OCI-M2 (cell line): ENCODE measurements around the gene AIM2.
"Not testable (repeated sequence)": the region's sequence is repeated elsewhere in the genome, so short reads cannot be mapped to it uniquely, and the experiment has no call there.

ENCODE experiments used
- DNase-seq: peaks from one replicate; lab custom pipeline; 2025; ENCODE audit not compliant: unreplicated experiment; lab: John Stamatoyannopoulos, UW

Gene AIM2

DNA sequence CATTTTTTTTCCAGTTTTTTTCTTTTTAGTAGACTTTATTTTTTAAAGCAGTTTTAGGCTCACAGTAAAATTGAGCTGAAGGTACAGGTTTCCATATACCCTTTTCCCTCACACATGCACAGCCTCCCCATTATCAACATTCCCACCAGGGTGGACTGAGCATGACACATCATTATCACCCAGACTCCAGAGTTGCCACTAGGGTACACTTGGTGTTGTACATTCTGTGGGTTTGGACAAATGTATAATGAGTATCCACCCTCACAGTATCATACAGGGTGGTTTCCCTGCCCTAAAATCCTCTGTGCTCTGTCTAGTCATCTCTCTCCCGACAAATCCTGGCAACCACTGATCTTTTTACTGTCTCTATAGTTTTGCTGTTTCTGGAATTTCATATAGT, 3.0 kb upstream of the AIM2 start:
- no peak for DNase-seq

DNA sequence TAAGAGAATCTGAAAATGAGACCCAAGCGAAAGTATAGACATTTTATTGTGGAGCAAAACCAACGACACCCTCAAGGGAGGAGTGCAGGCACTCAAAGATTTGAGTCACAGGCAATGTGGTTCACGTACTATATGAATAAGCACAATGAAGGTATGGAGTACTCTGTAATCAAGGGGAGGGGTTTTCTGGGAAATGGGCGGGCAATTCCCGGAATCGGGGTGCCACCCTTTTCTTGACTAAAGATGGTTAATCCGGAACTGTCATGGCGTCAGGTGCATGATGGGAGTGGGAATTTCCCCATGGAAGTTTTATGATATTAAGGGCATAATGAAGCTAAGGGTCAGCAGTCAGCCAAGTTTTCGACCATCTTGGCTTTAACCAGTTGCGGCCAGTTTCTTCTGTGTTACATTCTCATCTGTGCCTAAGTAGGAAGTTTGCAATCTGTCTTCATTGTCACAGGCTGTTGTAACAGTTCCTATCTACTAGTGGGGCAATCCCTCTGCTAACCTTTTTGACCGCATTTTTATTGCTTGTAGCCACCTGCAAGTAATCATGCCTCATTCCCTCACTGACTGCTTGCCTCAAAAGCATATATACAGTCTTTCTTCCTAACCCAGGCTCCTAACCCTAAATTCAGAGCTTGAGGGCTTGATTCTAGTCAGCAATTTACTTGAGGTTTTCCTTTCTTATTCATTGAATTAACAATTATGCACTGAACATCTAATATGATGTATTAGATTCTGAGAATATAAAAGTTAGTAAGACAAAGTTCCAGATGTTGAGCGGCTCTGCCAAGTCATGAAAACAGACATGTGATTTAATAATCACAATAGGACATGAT, 775 bp upstream of the AIM2 start:
- DNase-seq = no peak

DNA sequence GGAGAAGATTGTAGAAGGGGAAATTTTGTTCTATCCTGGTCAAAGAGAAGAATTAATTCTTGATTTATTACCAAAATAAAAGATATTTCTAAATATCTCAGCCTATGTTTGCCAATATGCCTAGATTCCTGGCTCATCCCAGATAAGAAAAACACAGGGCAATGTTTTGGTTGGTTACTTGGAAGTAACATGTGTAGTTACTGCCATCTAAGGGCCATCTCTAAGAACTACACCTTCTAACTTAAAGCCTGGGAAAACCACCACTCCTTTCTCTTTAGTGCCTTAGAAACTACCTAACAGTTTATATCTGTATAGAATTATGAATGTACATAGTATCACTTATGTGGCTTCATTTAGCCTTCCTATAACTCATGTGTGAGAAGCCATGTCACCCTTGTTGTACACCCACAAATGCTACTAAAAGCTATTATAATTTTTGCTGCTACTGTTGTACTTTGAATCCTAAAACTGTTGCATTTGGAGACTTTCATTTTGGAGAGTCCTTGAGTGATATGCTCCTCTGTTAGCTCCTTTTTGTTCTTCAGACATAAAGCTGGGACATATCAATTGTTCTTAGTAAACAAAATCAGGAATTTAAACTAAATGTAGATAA, 4.5 kb downstream of the AIM2 start:
- DNase-seq = peak; percentile 23

DNA sequence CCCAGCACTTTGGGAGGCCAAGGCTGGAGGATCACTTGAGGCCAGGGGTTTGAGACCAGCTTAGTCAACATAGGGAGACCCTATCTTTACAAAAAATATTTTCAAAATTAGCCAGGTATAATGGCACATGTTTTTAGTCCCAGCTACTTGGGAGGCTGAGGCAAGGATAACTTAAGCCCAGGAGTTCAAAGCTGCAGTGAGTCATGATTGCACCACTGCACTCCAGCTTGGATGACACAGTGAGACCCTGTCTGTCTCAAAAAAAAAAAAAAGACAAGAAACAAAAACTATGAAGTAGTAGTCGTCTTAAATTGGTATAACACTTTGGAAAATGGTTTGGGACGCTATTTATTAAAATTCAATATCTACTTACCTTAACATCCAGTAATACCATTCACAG, 7.7 kb downstream of the AIM2 start:
- DNase-seq = no peak

DNA sequence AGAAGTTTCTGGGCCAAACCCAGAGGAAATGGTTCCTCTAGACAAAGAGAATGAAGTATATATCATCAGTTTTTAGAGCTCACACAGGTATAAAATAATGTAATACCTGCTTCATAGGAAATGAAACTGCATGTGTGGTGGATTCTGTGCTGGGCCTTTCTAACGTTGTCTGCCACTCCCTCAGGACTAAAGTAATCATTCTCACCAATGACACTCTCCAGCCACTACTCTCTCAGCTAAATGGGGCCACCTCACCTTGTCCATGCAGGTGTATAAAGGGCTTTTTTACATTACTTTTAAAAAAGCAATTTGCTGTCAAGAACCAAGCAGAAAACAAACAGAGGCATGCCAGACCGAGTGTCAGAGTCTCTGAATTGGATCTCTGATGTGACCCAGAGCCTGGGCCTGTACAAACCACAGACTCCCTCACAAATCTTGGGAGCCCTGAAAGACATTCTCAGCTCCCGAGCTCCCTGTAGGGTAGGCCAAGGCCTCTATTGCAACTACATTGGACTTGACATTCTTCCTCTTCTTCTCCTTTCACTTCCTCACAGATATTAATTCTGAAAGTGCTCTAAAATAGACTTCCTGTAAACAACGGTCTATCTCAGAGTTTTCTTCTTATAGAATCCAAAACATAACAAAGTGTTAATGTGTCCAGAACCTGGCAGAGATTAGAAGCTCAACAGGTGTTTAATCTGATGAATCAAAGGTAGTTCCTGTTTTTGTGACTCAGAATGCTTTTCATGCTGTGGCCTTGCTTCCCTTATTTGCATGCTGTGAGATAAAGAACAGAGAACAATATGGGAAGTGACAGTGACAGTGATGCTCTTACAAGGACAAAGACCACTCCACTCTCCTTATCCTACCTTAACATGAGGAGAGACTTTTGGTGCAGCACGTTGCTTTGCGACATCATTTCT, 8.6 kb downstream of the AIM2 start:
- no peak for DNase-seq

DNA sequence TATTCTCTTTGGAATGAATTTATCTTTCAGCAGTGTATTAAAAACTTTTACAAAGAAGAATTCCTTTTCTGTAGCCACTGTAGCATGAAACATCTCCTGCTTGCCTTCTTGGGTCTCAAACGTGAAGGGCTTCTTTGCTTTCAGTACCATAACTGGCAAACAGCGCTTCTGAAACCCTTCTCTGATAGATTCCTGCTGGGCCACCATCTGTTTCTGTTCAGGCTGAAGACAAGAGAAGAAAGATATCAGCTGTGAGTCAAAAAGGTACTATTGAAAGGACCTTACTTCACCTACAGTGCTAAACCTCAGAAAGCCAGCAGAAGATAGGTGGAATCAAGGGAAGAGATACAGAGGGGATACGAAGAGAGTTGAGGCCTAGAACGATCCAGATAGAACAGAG, 10.5 kb downstream of the AIM2 start:
- DNase-seq = no peak

DNA sequence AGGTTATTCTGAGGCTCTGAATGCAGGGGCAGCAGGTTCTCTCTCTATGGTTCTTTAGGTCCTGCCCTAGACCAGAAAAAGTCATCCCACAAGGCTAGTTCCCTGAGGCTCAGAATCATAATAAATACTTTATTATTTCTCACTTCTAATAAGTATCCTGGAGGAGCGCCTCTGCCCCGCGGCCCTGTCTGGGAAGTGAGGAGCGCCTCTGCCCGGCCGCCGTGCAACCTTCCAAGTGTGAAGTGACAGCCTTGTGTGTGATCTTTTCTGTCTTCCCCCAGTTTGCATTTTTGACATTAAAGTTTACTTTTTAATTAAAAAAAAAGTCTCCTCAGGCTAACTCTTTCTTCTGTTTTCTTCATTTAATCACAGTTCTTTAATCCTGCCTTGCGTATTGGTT, 11.5 kb downstream of the AIM2 start:
- DNase-seq = no peak

DNA sequence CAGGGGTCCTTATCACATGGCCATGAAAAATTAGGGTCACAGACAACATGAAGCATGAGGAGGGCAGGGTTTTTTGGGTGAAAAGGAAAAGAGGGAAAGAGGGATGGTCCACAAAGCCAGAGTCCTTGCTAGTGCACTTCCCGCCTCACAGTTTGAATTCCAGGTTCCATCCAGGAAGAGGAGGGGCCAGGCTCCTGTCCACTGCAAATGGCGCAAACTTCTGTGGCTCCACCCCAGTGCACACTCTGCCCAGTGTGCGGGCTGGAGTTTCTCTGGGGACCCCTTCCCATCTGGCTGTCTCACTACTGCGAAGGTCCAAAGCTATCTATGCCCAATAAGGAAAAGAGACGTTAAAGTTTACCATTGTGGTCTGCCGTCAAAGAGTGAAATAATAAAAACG, 17.8 kb downstream of the AIM2 start:
- DNase-seq = no peak

DNA sequence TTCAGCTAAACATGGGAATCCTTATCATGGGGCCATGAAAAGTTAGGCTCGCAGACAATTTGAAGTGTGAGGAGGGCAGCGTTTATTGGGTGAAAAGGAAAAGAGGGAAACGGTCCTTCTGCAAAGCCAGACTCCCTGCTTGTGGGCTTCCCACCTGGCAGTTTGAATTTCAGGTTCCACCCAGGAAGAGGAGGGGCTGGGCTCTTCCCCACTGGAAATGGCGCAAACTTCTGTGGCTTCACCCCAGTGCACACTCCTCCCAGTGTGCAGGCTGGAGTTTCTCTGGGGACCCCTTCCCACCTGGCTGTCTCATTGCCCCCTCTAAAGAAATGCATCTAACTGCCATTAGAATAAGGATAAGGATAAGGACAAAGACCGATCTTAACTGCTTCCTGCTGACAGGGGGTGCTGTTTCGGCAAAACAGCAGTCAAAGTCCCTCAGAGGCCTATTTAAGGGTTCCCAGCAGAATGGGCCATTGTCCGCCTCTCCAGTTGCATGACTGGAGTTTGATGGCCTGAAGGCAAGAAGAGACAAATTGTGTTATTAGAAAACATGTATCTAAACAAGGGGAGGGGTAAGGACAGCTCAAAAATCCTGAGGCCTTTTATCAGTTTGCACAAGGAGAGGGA, 20.4 kb downstream of the AIM2 start:
- DNase-seq = no peak

DNA sequence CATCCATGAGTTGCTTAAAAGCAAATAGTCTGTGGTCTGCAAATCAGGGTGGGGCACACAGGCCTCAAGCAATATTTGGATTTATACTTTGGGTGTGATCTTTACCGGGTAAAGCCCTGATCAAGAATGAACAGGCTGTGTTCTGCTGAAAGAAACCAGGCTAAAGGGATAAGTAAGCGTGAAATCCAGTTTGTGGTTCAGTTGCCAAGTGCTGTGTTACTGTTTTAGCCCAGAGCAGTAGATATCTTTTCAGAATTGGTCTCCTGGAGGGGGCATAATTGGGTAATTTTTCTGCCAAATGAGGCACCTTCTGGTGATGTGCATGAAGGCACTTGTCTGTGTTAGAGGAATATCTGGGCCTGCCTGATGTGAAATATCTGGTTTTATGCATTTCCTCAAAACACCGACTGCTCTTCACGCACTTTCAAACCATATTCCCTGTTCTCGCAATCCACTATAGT, 21.4 kb downstream of the AIM2 start:
- no peak for DNase-seq

DNA sequence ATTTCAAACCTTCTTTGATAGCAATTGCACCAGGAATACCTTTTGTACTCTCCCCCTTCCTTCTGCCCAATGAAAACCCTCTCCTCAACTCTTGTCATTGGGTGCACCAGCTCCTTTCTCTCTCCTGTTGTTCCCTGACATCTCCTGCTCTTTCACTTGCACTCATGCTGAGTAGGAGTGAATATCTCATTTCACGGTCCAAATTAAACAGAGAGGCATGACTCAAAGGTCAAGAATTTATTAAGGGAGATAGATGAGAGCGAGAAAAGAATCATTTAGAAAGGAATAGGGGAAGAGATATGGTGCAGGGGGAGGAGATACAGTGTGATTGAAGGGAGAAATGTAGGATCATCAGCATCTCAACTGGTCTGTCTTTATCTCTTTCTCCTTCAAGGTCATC, 22.1 kb downstream of the AIM2 start:
- no peak for DNase-seq

DNA sequence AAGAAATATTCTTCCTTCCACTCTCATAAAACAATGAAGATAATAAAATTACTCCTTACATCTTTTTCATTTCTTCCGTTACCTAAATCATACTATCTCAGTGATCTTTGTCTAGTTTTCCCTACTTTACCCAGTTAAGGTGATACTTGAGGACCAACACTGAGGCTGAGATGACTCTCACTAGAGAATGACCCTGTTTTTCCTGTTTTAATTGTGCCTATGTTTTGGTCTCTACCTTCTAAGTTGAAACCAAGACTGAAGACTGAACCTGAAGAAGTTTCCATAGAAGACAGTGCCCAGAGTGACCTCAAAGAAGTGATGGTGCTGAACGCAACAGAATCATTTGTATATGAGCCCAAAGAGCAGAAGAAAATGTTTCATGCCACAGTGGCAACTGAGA, 25.1 kb downstream of the AIM2 start:
- DNase-seq = no peak

DNA sequence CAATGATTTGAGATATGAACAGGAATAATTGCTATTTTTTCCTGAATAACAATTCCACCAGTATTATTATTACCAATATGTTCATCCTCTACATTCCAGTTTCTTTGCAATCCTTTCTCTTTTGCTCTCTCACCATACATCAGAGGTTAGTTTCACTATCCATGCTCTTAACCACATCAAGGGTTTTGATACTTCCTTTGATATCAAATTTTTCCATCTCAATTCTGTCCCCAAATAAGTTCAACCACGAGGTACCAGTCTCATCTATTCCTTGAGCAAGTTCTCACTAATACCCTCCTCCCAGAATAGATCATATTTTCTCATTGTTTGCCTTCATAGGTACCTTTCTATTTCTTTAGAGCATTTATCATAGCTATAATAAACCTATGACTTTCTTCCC, 30.1 kb downstream of the AIM2 start:
- DNase-seq = not testable (repeated sequence)

DNA sequence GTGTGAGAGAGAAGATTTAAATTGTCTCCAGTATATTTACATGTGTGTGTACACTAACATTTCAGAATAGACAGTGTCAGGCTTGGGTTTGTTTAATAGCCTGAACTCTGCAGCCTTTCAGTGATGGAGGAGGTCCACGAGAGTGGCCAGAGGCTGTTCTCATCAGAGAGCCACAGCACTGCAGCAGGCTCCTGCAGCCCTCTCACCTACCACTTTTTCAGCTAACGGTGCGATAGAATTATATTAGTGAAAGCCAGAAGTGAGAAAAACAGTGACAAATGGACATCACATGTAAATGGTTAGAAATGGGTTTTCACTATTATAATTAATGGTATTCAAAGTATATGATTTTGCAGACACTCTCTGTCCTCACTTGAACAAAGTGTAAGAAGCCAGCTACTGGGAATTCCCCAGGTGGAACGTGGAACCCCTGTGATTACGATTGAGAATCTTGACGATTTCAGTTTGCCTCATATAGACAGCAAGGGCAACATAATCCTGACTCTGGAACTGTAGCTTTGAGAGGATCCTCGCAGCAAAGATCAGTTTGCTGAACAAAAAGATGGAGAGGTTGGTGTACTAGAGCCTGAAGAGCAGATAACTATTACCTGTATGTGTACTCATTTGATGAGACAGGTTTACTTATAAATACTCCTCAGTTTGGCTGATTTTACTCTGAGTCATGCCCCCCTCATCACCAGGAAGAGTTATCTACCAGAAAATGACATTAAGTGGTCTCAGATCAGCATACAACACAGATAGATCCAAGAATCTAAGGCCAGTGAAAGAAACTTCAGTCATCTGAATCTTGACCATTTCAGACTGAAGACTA, 35.5 kb downstream of the AIM2 start:
- DNase-seq = no peak

DNA sequence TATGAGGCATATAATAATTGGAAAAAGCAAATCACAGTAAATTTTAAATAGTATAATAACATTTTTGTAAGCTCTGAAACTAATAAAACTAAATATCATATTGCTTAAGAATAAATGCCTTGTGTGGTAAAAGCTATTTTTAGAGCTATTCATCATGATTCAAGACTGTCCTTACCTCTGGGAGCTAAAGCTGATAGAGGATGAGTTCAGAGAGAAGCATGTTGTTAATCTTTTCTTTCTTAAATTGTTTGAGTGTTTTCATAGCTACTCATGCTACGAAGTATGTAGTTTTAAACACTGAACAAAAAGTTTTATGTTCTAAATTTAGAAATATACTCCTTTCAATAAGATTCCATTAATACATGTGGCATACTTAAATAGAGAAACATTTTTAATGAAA, 36.4 kb downstream of the AIM2 start:
- DNase-seq = no peak

DNA sequence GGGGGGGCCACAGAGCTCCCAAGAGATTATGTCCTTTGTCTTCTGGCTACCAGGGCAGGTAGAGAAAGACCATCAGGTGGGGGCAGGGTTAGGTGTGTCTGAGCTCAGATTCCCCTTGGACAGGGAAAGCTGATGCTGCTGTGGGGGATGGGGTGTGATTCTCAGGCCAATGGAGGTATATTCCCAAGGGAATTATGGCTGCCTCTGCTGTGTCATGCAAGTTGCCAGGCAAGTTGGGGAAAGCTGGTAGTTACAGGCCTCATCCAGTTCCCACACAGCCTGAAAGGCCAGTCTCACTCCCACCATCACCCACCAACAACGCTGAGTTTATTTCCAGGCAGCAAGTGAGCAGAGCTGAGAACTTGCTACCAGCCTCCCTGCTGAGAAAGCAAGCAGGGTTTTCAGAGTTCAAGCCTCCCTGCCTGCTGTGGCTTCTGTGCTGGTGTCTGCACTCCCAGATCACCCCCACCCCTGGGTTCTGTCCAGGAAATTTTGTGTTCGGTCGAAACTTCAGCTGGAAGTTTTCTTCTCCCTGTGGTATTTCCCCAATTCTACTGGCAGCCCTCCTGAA, 45.6 kb downstream of the AIM2 start:
- DNase-seq = no peak

DNA sequence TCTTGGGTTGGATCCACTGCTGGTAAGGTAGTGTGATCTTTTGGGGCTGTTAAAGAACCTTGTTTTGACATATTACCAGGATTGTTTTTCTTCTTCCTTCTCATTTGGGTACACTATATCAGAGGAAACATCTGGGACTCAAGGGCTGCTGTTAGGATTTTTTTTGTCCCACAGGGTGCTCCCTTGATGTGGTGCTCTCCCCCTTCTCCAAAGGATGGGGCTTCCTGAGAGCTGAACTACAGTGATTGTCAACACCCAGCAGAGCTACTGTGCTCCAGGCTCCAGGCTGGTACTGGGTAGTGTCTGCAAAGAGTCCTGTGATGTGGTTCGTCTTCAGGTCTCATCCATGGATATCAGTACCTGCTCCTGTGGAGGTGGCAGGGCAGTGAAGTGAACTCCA, 46.3 kb downstream of the AIM2 start:
- DNase-seq = no peak

DNA sequence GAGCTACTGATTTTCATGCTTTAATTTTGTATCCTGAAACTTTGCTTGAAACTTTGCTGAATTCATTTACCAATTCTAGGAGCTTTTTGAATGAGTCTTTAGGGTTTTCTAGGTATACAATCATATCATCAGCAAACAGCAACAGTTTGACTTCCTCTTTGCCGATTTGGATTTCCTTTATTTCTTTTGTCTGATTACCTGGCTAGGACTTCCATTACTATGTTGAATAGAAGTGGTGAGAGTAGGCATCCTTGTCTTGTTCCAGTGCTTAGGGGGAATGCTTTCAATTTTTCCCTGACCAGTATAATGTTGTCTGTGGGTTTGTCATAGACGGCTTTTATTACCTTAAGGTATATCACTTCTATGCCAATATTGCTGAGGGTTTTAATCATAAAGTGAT, 49.7 kb downstream of the AIM2 start:
- DNase-seq = not testable (repeated sequence)

DNA sequence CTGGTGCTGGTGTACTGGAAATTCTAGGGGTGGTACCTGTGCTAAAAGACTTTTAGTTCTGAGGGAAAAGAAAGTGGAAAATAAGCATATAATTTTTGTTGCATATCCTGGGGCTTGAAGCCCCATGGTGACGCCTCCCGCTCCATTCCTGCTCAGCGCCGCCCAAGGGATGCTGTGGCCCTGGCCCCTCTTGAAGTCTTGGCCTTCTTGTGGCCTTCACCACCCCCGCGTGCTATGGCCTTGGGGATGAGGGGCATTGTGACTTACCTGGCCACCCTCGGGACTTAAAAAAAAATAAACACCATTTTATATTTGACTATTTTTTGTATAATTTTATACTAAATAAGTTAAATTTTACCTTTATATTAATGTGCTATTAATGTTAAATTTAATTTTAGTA, 51.5 kb downstream of the AIM2 start:
- DNase-seq = no peak

DNA sequence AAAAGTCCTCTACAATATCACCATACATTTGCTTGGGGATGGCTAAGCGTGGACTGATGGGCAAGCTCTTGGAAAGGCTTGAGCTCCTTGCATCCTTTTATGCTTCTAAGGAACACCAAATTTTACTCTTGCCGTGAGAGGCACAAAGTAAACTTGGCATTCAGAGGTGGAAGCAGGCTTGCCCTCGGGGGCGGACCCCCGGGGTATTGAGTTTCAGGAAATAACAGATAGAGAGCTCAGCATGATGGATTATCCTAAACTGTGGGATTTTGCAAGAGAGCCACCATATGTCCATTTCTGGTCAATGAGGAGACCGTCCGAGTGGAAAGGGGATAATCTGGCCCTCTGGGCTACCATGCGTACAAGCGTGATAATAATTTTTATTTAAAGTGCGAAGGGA, 52.8 kb downstream of the AIM2 start:
- no peak for DNase-seq
